Measurements from ENCODE around the gene FHIP2A. TPM values are rescaled to one million over a fixed set of nuclear protein-coding genes. Genes with fewer than 3 reads are reported as not detected.
"Not testable (repeated sequence)": the region's sequence is repeated elsewhere in the genome, so short reads cannot be mapped to it uniquely, and the experiment has no call there.

Gene FHIP2A
- total RNA-seq, 3 donors from 2014 or later: 14.8 to 29.7 (median 15.0) TPM

DNA sequence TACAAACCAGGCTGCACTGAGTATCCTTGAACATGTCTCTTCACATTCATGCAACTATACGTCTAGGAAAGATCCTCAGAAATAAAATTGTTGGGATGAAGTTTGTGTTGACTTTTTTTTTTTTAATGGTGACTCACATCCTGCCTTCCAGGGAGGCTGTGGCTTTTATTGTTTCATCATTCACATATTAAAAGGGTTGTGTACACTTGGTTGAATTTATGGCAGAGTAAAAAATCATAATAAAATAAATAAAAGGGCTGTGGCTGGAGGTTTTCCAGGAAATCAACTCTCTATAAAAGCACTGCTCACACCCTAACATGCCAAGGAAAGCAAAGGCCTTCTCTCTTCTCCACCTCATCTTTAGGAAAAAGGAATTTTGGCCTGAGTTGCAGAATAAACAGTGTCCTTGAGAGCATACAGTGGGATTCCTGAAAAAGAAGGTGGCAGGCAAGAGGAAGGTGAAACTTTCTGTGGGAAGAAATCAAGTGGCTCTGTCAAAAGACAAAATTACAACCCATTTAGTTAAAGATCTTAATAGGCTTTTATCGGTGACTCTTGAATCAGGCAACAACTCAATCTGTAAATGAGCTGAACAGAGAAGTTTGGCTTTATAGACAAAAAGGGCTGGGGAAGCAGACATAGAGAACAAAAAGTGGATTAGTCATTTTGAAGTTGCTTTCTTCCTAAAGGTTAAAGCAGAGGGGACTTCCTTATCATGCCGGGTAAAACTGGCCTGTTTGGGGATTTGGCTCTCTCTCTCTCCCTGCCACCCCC lies 41.6 kb upstream of the FHIP2A start:
- DNase-seq (peak in 1 of 3 donors; percentile 52), ATAC-seq (peak; percentile 95)
- Histone ChIP-seq H3K36me3 (ENCODE audit: low read depth) (no peaks in the 10 kb centered on the region), H3K4me3 (no peak overlapping the region), H3K4me1 (ENCODE audit: low read depth) (peaks cover 18% of the 10 kb centered on the region), H3K9me3 (no peaks in the 10 kb centered on the region)
- intact Hi-C loops (cut with DNase I, micrococcal nuclease): loop anchor here in 1 of 2 donors (10.0 kb wide), 2 partner anchors 225 to 305 kb away; no protein-coding TSS in a partner anchor
- TF ChIP-seq, protein P1, sequence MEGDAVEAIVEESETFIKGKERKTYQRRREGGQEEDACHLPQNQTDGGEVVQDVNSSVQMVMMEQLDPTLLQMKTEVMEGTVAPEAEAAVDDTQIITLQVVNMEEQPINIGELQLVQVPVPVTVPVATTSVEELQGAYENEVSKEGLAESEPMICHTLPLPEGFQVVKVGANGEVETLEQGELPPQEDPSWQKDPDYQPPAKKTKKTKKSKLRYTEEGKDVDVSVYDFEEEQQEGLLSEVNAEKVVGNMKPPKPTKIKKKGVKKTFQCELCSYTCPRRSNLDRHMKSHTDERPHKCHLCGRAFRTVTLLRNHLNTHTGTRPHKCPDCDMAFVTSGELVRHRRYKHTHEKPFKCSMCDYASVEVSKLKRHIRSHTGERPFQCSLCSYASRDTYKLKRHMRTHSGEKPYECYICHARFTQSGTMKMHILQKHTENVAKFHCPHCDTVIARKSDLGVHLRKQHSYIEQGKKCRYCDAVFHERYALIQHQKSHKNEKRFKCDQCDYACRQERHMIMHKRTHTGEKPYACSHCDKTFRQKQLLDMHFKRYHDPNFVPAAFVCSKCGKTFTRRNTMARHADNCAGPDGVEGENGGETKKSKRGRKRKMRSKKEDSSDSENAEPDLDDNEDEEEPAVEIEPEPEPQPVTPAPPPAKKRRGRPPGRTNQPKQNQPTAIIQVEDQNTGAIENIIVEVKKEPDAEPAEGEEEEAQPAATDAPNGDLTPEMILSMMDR (IDR thresholded peaks at IDR 0.05): no peak

DNA sequence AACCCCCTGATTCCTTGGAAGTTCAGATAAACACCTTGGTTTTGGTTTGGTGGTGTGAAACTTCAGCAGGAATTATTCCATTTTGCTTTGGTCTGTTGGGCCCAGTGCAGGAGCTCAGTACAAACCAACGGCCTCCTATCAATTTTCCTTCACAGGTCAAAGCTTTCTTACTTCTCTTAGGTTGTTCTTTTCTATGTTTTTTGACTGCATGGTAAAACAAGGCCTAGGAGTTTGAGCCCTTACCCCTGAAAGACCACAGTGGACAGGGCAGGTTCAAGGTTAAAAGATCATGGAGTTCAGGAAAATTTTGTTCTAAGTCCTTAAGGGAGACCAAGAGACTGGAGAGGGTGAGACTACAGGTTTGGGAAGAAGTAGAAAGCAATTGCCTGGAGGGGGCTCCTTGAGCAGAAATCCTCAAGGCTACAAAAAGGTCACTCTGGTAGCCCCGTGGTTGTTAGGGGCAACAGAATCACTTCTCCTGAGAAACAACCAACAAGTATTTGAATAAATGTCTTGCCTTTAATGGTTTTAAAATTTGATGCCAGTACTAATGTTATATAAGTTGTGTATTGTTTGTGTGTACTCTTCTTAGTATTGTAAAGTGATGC lies 40.9 kb upstream of the FHIP2A start:
- H3K4me3 ChIP-seq: no peak overlapping the region
- ATAC-seq: no peak
- intact Hi-C loops (cut with DNase I, micrococcal nuclease): loop anchor here in 1 of 2 donors (10.0 kb wide), 2 partner anchors 226 to 306 kb away; no protein-coding TSS in a partner anchor
- DNase-seq: no peak
- no peaks in the 10 kb centered on the region for H3K9me3 ChIP-seq
- TF ChIP-seq, protein P1 (IDR thresholded peaks at IDR 0.05): no peak
- H3K36me3 ChIP-seq (ENCODE audit: low read depth): no peaks in the 10 kb centered on the region
- peaks cover 18% of the 10 kb centered on the region for H3K4me1 ChIP-seq (ENCODE audit: low read depth)

DNA sequence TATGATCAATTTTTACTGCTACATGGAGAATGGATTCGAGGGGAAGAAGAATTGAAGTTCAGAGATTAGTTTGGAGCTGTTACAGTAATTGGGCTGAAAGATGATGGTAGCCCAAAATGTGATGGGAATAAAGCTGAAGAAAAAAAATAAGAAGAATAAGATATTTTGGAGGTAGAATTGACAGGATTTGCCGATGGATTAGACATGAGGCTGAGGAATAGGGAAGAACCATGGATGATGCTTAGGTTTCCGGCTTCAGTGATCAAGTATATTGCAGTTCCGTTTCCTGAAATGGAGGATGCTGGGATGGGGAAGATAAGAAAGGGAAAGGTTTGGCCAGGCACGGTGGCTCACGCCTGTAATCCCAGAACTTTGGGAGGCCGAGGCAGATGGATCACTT lies 38.9 kb upstream of the FHIP2A start:
- TF ChIP-seq, protein P1 (IDR thresholded peaks at IDR 0.05): no peak
- no peak overlapping the region for H3K4me3 ChIP-seq
- no peak for DNase-seq
- H3K36me3 ChIP-seq (ENCODE audit: low read depth): no peaks in the 10 kb centered on the region
- H3K9me3 ChIP-seq: no peaks in the 10 kb centered on the region
- intact Hi-C loops (cut with DNase I, micrococcal nuclease): loop anchor here in 1 of 2 donors (10.0 kb wide), 2 partner anchors 228 to 308 kb away; no protein-coding TSS in a partner anchor
- ATAC-seq: no peak
- peaks cover 18% of the 10 kb centered on the region for H3K4me1 ChIP-seq (ENCODE audit: low read depth)

DNA sequence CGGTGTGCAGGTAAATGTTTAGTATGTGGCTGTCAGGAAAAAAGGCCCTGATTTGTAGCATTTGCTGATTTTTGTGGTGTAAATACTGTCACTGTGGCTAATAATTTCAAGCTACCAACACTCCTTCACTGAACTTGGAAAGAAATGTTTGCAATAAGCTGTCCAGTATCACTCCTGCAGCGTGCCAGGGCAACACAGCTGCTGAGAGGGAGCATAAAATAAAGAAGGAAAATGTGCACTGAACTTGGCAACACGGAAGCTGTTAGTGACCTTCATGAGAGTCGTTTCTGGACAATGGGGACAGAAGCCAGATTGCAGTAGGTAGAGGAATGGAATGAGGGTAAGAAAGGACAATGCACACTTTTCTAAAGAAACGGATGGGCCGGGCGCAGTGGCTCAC lies 37.9 kb upstream of the FHIP2A start:
- Histone ChIP-seq H3K9me3 (no peaks in the 10 kb centered on the region), H3K4me3 (no peak overlapping the region), H3K36me3 (ENCODE audit: low read depth) (no peaks in the 10 kb centered on the region), H3K4me1 (ENCODE audit: low read depth) (peaks cover 18% of the 10 kb centered on the region)
- ATAC-seq (no peak), DNase-seq (no peak)
- TF ChIP-seq, protein P1 (IDR thresholded peaks at IDR 0.05): no peak
- intact Hi-C loops (cut with DNase I, micrococcal nuclease): loop anchor here in 1 of 2 donors (10.0 kb wide), 2 partner anchors 229 to 309 kb away; no protein-coding TSS in a partner anchor

DNA sequence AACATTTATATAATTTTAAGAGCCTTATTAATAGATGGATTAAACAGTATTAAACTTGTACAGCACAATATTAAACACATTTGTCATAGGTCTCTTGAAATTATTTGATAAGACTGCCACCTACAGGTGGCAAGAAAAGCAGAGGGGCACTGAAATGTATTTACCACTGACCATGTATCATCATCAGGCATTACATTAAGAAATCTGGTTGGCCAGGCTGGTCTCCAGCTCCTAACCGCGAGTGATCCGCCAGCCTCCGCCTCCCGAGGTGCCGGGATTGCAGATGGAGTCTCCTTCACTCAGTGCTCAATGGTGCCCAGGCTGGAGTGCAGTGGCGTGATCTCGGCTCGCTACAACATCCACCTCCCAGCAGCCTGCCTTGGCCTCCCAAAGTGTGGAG lies 35.1 kb upstream of the FHIP2A start:
- H3K9me3 ChIP-seq; H3K4me3 ChIP-seq; H3K36me3 ChIP-seq (ENCODE audit: low read depth); DNase-seq; H3K4me1 ChIP-seq (ENCODE audit: low read depth): not testable (repeated sequence)
- intact Hi-C loops (cut with DNase I, micrococcal nuclease): loop anchor here (5.0 to 10.0 kb wide), 3 partner anchors 232 to 312 kb away; no protein-coding TSS in a partner anchor
- TF ChIP-seq, protein P1 (IDR thresholded peaks at IDR 0.05): peak; percentile 38
- peak; percentile 71 for ATAC-seq

DNA sequence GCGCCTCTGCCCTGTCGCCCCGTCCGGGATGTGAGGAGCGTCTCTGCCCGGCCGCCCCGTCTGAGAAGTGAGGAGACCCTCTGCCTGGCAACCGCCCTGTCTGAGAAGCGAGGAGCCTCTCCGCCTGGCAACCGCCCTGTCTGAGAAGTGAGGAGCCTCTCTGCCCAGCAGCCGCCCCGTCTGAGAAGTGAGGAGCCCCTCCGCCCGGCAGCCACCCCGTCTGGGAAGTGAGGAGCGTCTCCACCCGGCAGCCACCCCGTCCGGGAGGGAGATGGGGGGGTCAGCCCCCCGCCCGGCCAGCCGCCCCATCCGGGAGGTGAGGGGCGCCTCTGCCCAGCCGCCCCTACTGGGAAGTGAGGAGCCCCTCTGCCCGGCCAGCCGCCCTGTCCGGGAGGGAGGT lies 34.4 kb upstream of the FHIP2A start:
- intact Hi-C loops (cut with DNase I, micrococcal nuclease): loop anchor here (5.0 to 10.0 kb wide), 3 partner anchors 232 to 312 kb away; no protein-coding TSS in a partner anchor
- H3K9me3 ChIP-seq; H3K36me3 ChIP-seq (ENCODE audit: low read depth): not testable (repeated sequence)

More for the DNA sequence above, 34.4 kb upstream of the FHIP2A start:
- not testable (repeated sequence) for H3K4me3 ChIP-seq; DNase-seq; H3K4me1 ChIP-seq (ENCODE audit: low read depth); ATAC-seq
